Fibroblast of skin of back (primary cell): Measurements from ENCODE around the gene COX11.

Experiments used
- DNase-seq: peaks from one replicate; pipeline ENCODE4 v3.0.0-alpha.2; 2013

COX11 gene

GRCh38 chr17:54956791-54957190 is 11.7 kb downstream of the COX11 start:
- no peak for DNase-seq

- no peak for DNase-seq
These were observed 17.2 kb downstream of the COX11 start for GRCh38 chr17:54951286-54951685.

- DNase-seq = no peak
These were observed 18.3 kb downstream of the COX11 start for GRCh38 chr17:54950116-54950515.

- peak; percentile 87 for DNase-seq
These were observed 20.1 kb downstream of the COX11 start for GRCh38 chr17:54948380-54948779.

- no peak for DNase-seq
These were observed 21.1 kb downstream of the COX11 start for GRCh38 chr17:54947396-54947795.

GRCh38 chr17:54945671-54946070 is 22.8 kb downstream of the COX11 start:
- DNase-seq = no peak

GRCh38 chr17:54945231-54945630 is 23.2 kb downstream of the COX11 start:
- no peak for DNase-seq

GRCh38 chr17:54944796-54945195 is 23.7 kb downstream of the COX11 start:
- peak; percentile 64 for DNase-seq

GRCh38 chr17:54941285-54941684 is 27.2 kb downstream of the COX11 start:
- DNase-seq = no peak

- no peak for DNase-seq
These were observed 31.0 kb downstream of the COX11 start for GRCh38 chr17:54937426-54937825.

- no peak for DNase-seq
These were observed 31.4 kb downstream of the COX11 start for GRCh38 chr17:54937018-54937417.

GRCh38 chr17:54935471-54935870 is 33.0 kb downstream of the COX11 start:
- no peak for DNase-seq

GRCh38 chr17:54933921-54934320 is 34.5 kb downstream of the COX11 start:
- no peak for DNase-seq

- no peak for DNase-seq
These were observed 35.7 kb downstream of the COX11 start for GRCh38 chr17:54932711-54933110.

GRCh38 chr17:54927525-54927924 is 40.9 kb downstream of the COX11 start:
- no peak for DNase-seq

GRCh38 chr17:54924405-54924804 is 44.0 kb downstream of the COX11 start:
- DNase-seq = no peak

- DNase-seq = no peak
These were observed 47.6 kb downstream of the COX11 start for GRCh38 chr17:54920819-54921218.

GRCh38 chr17:54919425-54919824 is 49.0 kb downstream of the COX11 start:
- no peak for DNase-seq

- no peak for DNase-seq
These were observed 51.7 kb downstream of the COX11 start for GRCh38 chr17:54916721-54917120.
